Hindlimb muscle (tissue), 1 donor: ENCODE data around the gene ZNF217. TPM values are rescaled to one million over a fixed set of nuclear protein-coding genes. Genes with fewer than 3 reads are reported as not detected.
"Not testable (repeated sequence)": the region's sequence is repeated elsewhere in the genome, so short reads cannot be mapped to it uniquely, and the experiment has no call there.

ENCODE experiments used
- DNase-seq: peaks from one replicate; pipeline ENCODE4 v3.0.0-alpha.2; 2013
- polyA plus RNA-seq: library from polyadenylated mRNA; unstranded; fragments of 120-200 nt; gene quantifications from one replicate; pipeline ENCODE4 v1.2.1, GENCODE V29; 2013; ENCODE audit not compliant: insufficient read length

The ZNF217 gene
- polyA plus RNA-seq, 1 donor = 13.0 TPM

GRCh38 chr20:53582251-53582570 lies 11.4 kb downstream of the ZNF217 start:
- no peak for DNase-seq

DNA sequence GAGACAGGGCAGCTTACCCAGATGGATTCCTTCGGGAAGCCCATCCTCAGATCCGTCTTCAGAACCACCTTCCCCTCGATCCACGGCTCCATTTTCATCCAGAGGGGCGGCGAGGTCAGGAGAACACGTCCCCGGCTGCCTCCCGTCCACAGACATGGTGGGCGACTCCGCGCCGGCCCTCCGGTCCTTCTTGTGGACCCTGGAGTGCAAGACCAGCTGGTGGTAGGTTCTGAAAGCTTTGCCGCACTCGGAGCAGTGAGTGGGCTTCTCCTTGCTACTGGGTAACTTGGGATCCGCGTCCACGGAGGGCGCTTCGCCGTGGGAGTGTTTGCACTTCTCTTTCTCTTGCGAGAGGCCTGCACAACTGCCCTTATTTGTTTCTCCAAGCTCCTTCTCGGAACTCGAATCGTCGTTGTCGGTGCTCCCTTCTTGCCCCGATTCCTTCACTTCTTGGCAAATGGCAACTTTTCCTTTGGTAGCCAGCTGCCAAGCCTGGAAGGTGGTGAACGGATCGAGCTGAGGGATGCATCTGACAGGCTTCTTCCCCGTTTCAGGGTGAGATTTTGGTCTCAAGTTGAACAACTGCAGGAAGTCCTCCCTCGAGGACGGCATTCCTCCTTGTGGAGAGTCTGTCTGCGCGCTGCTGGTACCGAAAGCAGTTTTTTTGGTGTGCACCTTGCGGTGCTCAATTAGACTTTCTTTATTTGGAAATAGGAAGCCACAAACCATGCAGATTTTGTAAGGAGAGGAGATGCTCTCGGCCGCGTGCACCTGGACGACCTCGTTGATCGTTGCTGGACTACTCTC lies 12.0 kb downstream of the ZNF217 start:
- no peak for DNase-seq

GRCh38 chr20:53580376-53581111 lies 13.1 kb downstream of the ZNF217 start:
- no peak for DNase-seq

GRCh38 chr20:53579581-53580375 lies 13.9 kb downstream of the ZNF217 start:
- DNase-seq = no peak

- no peak for DNase-seq
These were observed 14.4 kb downstream of the ZNF217 start for GRCh38 chr20:53579266-53579580.

DNA sequence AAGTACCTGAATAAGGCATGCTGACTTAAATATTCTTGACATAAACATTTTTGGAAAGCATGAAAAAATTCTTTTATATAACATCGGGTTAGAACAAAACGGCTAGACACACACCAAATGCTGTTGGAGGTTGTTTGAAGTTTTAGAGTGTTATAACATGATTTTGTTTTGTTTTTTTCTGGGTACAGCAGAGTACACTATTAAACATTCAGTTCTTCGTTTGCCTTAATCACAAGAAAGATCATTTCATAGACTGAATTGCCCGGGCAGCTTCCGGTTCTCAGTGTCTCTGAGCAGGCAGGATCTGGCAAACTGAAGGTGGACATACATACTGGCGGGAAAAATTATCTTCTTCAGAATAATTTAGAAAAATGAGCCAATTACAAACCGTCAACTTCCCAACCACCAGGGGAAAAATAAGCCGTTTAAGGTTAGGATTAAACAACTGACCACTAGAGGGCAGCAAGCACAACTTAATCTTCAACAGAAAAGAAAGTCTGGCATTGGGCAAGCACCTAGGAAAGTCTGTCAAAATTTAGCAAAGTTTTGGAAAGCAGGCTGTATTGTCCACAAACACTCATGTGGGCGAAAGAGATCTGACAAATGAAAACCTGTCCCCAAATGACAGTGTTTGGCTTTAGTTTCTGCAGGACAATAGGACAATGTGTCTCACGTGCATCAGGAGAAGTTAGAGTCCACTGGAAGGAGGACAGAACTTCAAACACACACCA lies 15.0 kb downstream of the ZNF217 start:
- peak; percentile 87 for DNase-seq

GRCh38 chr20:53576586-53577318 lies 16.9 kb downstream of the ZNF217 start:
- DNase-seq = no peak

DNA sequence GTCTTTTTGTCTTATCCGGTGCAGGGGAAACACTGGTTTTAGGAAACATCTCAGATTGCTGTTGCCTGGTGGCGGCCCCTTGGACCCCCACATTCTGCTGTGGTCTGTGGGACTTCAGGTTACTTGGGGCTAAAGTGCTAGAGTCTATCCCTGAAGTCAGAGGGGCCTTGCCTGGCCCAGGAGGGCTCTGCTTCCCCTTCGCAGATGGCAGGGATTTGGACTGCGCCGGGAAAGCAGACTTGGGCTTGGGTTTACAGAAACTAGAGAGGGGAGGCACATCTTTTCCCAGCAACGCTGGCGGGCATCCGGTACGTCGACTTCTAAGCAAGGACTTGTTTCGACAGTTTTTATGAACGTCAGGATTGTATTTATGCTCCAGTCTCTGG lies 17.5 kb downstream of the ZNF217 start:
- no peak for DNase-seq

DNA sequence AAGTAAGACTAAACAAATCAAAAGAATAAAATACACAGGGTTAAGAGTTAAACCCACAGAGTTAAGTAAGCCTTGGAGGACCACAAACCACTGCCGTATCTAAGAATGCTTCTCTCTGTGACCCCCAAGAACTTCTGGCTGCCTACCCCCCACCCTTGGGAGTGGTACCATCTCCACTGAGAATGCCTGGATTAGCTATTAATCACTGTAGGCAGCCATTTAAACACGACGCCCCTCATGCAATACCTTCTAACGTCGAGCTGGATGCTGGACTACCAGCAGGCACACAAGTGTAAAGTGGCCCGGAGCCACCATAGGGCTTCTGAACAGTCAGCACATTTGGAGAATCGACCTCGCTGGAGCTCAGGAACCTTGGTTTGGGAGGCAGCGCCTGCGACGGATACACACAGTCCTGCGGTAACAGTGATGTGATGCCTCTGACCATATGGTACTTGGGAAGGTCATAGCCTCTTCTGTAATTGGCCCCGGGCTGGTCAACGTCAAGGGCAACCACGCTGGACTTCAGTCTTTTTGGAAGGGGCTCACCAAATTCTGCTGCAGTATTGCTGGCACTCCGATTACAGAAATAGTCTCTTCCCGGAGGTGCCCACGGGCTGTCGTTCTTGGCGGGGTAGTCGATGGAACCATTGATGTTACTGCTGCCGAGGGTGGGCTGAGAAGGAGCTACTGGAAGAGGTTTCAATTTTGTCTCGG lies 18.0 kb downstream of the ZNF217 start:
- no peak for DNase-seq

GRCh38 chr20:53574819-53575218 lies 18.8 kb downstream of the ZNF217 start:
- no peak for DNase-seq

GRCh38 chr20:53574259-53574789 lies 19.3 kb downstream of the ZNF217 start:
- no peak for DNase-seq

- no peak for DNase-seq
These were observed 21.9 kb downstream of the ZNF217 start for GRCh38 chr20:53571555-53572286.

DNA sequence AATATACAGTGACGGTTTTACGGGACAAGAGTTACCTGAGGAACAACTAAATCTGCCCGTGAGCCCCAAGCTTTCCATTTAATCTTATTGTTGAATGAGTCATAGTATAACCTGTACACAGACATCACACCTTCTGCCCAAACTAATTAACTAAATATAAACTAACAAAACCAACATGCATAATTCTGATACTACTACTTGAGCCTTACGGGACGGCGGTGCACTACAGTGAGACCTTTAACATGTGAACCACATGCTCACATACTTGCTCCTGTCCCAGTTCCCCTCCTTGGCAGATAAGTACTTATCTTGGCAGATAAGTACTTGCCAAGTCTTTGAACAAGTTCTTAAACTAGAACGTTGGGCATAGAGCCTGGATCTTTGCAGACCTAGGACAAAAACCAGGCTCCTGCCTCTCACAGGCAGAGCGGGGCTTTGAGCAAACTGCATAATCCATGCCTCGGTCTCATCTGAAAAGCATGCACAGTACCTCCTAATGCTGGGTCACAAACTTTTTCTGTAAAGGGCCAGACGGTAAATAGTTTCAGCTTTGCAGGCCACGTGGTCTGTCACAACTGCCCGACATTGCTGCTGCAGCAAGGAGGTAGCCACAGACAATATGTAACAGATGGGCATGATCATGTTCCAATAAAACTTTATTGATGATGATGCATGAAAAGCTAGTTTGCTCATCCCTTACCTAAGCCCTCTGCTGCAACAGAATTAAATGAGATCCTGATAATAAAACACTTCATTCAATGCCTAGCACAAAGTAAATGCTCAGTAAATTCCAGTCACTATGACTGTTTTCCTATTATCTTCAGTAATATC lies 23.0 kb downstream of the ZNF217 start:
- DNase-seq = no peak

GRCh38 chr20:53569606-53570307 lies 23.9 kb downstream of the ZNF217 start:
- no peak for DNase-seq

DNA sequence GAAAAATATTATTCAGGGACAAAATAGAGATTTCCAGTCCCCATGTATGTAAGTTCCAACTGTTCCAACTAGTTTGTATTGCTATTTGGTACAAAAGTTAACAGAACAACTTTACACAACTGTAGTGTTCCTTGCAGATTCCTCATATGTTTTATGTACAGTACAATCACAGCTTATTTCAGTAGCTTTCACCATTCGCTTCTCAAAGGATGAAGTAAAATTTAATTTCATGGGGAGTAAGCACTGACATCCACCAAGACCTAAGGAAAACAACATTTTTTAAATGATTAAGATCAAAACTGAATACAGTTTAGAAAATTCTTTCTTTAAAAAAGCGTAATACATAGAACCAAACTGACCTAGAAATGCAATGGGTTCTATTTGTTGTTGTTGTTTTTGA lies 24.6 kb downstream of the ZNF217 start:
- no peak for DNase-seq

- DNase-seq = no peak
These were observed 25.3 kb downstream of the ZNF217 start for GRCh38 chr20:53568351-53568750.

DNA sequence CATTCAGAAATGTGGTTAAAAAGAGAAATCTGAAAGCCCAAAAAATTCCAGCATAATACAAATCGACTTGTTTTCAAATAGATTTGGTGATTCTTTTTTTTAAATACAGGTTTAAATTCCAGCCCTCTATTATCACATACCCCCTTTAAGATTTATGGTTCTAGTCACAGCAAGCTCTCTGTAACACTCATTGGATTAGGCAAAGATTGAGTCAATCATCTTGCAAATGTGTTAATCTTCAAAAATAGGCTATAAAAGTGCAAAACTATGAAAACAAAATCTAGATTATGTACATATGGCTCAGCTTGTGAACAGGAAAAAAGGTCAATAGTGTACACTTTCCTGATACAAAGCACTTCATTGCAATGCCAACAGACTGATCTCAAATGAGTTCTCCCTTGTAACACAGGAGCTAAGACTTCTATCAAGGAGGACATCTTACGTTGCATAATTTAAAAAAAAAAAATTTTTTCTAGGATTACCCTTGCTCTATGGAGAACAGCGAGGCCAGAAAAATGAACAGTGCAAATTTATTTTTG lies 26.2 kb downstream of the ZNF217 start:
- DNase-seq = no peak

- DNase-seq = not testable (repeated sequence)
These were observed 27.0 kb downstream of the ZNF217 start for GRCh38 chr20:53566623-53567022.

DNA sequence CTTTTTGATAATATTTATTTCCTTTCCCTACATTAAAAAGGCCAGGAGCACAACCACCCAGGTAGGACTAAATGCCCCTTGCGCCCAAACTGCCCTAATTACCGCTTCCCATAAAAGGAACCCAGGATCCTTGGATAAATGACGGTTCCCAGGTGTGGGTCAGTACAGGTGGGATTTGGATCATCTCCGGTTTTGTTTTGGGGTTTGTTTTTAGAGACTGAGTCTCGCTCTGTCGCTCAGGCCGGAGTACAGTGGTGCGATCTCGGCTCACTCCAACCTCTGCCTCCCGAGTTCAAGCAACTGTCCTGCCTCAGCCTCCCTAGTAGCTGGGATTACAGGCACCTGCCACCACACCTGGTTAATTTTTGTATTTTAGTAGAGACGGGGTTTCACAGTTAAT lies 28.4 kb downstream of the ZNF217 start:
- no peak for DNase-seq
